Astrocyte of the cerebellum (primary cell): ENCODE results near the gene SENP1.

Experiments used
- DNase-seq: peaks from one replicate; pipeline ENCODE4 v3.0.0-alpha.2; 2011; ENCODE audit warnings: low read depth
- H3K4me3 ChIP-seq: 2 replicates; pipeline ENCODE4 v1.5.1; 2011; ENCODE audit warnings: mild to moderate bottlenecking, low read depth, low read length, moderate library complexity
- in situ Hi-C: cut with HindIII; loops from 2 replicates; pipeline ENCODE4 v1.10.0; 2017; ENCODE audit warnings: low sequenced_read_pairs
- TF ChIP-seq, protein P1 (sequence below): IDR thresholded peaks from 2 replicates; pipeline ENCODE4 v1.5.1; 2012; ENCODE audit warnings: low read length, low read depth, moderate library complexity, mild to moderate bottlenecking; ENCODE audit errors: missing control alignments

The SENP1 gene

GRCh38 chr12:48070033-48070432, 35.8 kb downstream of the SENP1 start:
- TF ChIP-seq, protein P1, sequence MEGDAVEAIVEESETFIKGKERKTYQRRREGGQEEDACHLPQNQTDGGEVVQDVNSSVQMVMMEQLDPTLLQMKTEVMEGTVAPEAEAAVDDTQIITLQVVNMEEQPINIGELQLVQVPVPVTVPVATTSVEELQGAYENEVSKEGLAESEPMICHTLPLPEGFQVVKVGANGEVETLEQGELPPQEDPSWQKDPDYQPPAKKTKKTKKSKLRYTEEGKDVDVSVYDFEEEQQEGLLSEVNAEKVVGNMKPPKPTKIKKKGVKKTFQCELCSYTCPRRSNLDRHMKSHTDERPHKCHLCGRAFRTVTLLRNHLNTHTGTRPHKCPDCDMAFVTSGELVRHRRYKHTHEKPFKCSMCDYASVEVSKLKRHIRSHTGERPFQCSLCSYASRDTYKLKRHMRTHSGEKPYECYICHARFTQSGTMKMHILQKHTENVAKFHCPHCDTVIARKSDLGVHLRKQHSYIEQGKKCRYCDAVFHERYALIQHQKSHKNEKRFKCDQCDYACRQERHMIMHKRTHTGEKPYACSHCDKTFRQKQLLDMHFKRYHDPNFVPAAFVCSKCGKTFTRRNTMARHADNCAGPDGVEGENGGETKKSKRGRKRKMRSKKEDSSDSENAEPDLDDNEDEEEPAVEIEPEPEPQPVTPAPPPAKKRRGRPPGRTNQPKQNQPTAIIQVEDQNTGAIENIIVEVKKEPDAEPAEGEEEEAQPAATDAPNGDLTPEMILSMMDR, result no peak
- DNase-seq, result no peak
- no peak overlapping the region for H3K4me3 ChIP-seq
- in situ Hi-C loops, result no loop called here

- no peak overlapping the region for H3K4me3 ChIP-seq
- TF ChIP-seq, protein P1, result no peak
- no peak for DNase-seq
- in situ Hi-C loops, result no loop called here
These were observed 36.6 kb downstream of the SENP1 start for GRCh38 chr12:48069241-48069640.

DNA sequence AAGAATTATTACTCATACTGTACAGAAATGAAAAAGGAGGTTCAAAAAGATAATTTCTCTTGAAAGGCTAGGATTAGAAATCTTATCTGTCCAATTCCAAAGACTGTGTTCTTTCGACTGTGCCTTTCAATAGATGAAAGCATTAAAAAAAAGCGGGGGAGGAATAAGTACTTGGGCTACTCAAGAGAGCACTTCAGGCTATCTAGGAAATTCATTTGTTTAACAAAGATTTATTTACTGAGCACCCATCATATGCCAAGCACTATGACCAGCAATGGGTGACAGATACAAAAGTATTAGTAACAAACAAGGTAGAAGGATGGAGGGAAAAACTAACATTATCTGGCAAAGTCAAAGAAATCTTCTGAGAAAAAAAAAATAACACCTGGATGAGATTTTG, 37.4 kb downstream of the SENP1 start:
- TF ChIP-seq, protein P1, result no peak
- no peak overlapping the region for H3K4me3 ChIP-seq
- in situ Hi-C loops, result no loop called here
- DNase-seq, result no peak

- no peak for DNase-seq
- TF ChIP-seq, protein P1, result no peak
- in situ Hi-C loops, result no loop called here
- no peak overlapping the region for H3K4me3 ChIP-seq
These were observed 38.5 kb downstream of the SENP1 start for GRCh38 chr12:48067250-48067938.

DNA sequence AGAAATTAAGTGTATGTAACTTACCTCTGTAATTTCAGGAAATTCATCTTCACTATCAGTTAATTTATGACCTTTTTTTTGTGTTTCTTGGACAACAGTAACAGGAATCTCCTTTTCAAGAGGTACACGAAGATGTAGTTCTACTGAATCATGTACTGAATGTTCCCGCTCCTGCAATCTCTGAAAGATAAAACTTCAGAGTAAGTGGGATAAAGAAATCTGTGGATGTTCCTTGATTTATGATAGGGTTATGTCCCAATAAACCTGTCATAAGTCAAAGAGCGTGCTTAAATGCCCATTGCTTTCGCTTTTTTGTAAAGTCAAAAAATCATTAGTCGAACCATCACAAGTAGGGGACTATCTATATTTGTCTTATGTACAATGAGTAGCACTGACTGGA, 40.8 kb downstream of the SENP1 start:
- no peak overlapping the region for H3K4me3 ChIP-seq
- TF ChIP-seq, protein P1, result no peak
- DNase-seq, result no peak
- in situ Hi-C loops, result no loop called here

DNA sequence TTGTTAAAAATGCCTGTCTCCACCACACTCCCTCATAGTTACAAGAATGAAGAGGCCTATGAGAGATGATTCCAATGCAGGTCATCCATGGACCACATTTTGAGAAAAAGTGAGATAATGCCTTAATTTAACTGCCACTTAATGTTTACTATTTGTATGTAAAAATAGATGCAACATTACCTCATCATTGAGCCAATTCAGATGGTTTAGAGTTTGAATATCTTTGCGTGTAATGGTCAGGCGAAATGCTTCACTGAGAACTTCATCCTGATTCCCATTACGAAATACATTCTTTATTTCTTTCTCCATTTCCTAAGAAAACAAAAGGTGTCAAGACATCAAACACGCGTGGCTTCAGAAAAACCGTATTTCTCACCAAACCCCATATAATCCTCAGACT, 42.3 kb downstream of the SENP1 start:
- DNase-seq, result no peak
- TF ChIP-seq, protein P1, result no peak
- no peak overlapping the region for H3K4me3 ChIP-seq
- in situ Hi-C loops, result no loop called here
